ENCODE measurements around the gene LINGO3. TPM values are rescaled to one million over a fixed set of nuclear protein-coding genes. Genes with fewer than 3 reads are reported as not detected.

Gene LINGO3
- total and polyA plus RNA-seq, 10 of the 15 experiments (the other 5 are each of a cell fraction or from before 2014, with no cell fraction given): 0.09 to 2.0 (median 0.40) TPM; not detected in 5

- ATAC-seq (no peak), DNase-seq (ENCODE audit: low read depth, low spot score) (no peak), FAIRE-seq (no peak)
- H2AFZ ChIP-seq (ENCODE audit: control insufficient read depth, low read depth, low read length): no peak overlapping the region
- intact Hi-C loops (cut with micrococcal nuclease; ENCODE audit: unreplicated experiment) (no loop called here), in situ Hi-C loops (cut with MboI) (no loop called here)
- 73% methylated on average over 23 of the region's 27 CpGs for WGBS (ENCODE audit: insufficient coverage, insufficient replicate concordance, low lambda C conversion rate, missing lambda C conversion rate)
- ChIA-PET CTCF (interaction anchor here (1.1 kb wide), 1 partner anchor 59 kb away, joined by 4 read pairs; no protein-coding TSS in a partner anchor), RAD21 (ENCODE audit: unreplicated experiment) (interaction anchor here (0.5 kb wide), 1 partner anchor 179 kb away, joined by 3 read pairs; no protein-coding TSS in a partner anchor), POLR2A (no interaction called here), SMC1A (ENCODE audit: uncharacterized antibody, unreplicated experiment) (interaction anchor here (1.4 kb wide), 1 partner anchor 59 kb away, joined by 4 read pairs; no protein-coding TSS in a partner anchor)
- peaks cover 13% of the 10 kb centered on the region for H3K4me1 ChIP-seq (ENCODE audit: control insufficient read depth, insufficient read depth, low read length)
- no peak overlapping the region; the same call in 1 of the 2 replicates for H3K4me2 ChIP-seq (ENCODE audit: control insufficient read depth, insufficient read depth)
- no peak overlapping the region for H3K9ac ChIP-seq (ENCODE audit: control insufficient read depth, insufficient read depth, low read length)
- peaks cover 0 to 4% of the 10 kb centered on the region in 2 experiments; a peak in 3 of 4 replicates for H3K36me3 ChIP-seq (ENCODE audit: control insufficient read depth in 2 of 2, insufficient read depth in 2 of 2, low read length in 1 of 2)
- H3K9me3 ChIP-seq (replicated peaks; ENCODE audit: control insufficient read depth, insufficient read depth, low read length): no peaks in the 10 kb centered on the region; the same call in 2 of the 3 replicates
- H3K4me3 ChIP-seq: no peak overlapping the region
- no TSS peak for BruUV-seq (replicated peaks)
- H4K20me1 ChIP-seq (ENCODE audit: control insufficient read depth, insufficient read depth): no peaks in the 10 kb centered on the region
- H3K27me3 ChIP-seq (replicated peaks in 1 of 2; ENCODE audit: control insufficient read depth in 2 of 2, insufficient read depth in 2 of 2, low read length in 1 of 2): no peaks in the 10 kb centered on the region
- TF ChIP-seq CBX3 (IDR thresholded peaks at IDR 0.05; ENCODE audit: borderline replicate concordance, low read depth) (no peak), TCF12 (IDR thresholded peaks at IDR 0.05; ENCODE audit: low read depth, low read length) (peak; percentile 79), STAT1 (conservative IDR thresholded peaks at IDR 0.05) (no peak), KAT2A (conservative IDR thresholded peaks at IDR 0.05; ENCODE audit: control insufficient read depth, low read depth, low read length) (no peak), PAX8 (IDR thresholded peaks at IDR 0.05) (no peak), RELA (IDR thresholded peaks at IDR 0.05; ENCODE audit: borderline replicate concordance, partially characterized antibody) (no peak), RFX5 (IDR thresholded peaks at IDR 0.05; ENCODE audit: low read depth, low read length) (no peak), TCF3 (IDR thresholded peaks at IDR 0.05; ENCODE audit: borderline replicate concordance, insufficient read depth, low read depth, low read length) (peak; percentile 86), EP300 (IDR thresholded peaks at IDR 0.05; ENCODE audit: borderline replicate concordance in 1 of 2, control insufficient read depth in 1 of 2, low read depth in 2 of 2, low read length in 2 of 2) (no peak), MEF2A (IDR thresholded peaks at IDR 0.05; ENCODE audit: insufficient read depth, low read depth, low read length) (no peak), WRNIP1 (IDR thresholded peaks at IDR 0.05; ENCODE audit: borderline replicate concordance, low read depth, low read length) (no peak)
- no peak overlapping the region for H3K27ac ChIP-seq (ENCODE audit: control insufficient read depth, insufficient read depth)
- peaks cover 35% of the 10 kb centered on the region for H3K79me2 ChIP-seq (ENCODE audit: control insufficient read depth, insufficient read depth, low read length)
Measured at GRCh38 chr19:2333027-2333806, 25.3 kb upstream of the LINGO3 start.

All from GM12878 (cell line).